H9 (cell line): ENCODE data around the gene AP2S1. TPM values are rescaled to one million over a fixed set of nuclear protein-coding genes. Genes with fewer than 3 reads are reported as not detected.

Experiments used
- DNase-seq: peaks from one replicate; pipeline ENCODE4 v3.0.0-alpha.2; 2017
- H2AFZ ChIP-seq: one replicate; pipeline ENCODE4 v1.6.1; 2013; ENCODE audit warnings: mild to moderate bottlenecking, low read length, control low read depth, moderate library complexity
- H2AK5ac ChIP-seq: 2 replicates; pipeline ENCODE4 v1.6.1; 2013; ENCODE audit warnings: low read length, control low read depth, mixed read lengths; ENCODE audit not compliant: insufficient read length
- H2BK120ac ChIP-seq: one replicate; pipeline ENCODE4 v1.6.1; 2013; ENCODE audit warnings: low read depth, mild to moderate bottlenecking, low read length, control low read depth, inconsistent platforms; ENCODE audit not compliant: poor library complexity, severe bottlenecking
- H2BK12ac ChIP-seq: 2 replicates; pipeline ENCODE4 v1.6.1; 2013; ENCODE audit warnings: low read length, control low read depth, mixed read lengths, low read depth; ENCODE audit not compliant: insufficient read length
- H2BK15ac ChIP-seq: 2 replicates; pipeline ENCODE4 v1.6.1; 2013; ENCODE audit warnings: low read depth, low read length, control low read depth
- H2BK20ac ChIP-seq: one replicate; pipeline ENCODE4 v1.6.1; 2013; ENCODE audit warnings: low read depth, mild to moderate bottlenecking, low read length, control low read depth, inconsistent platforms; ENCODE audit not compliant: poor library complexity, severe bottlenecking
- H2BK5ac ChIP-seq: 2 replicates; pipeline ENCODE4 v1.6.1; 2013; ENCODE audit warnings: low read length, control low read depth, mixed read lengths; ENCODE audit not compliant: insufficient read length
- H3K14ac ChIP-seq: 2 replicates; pipeline ENCODE4 v1.6.1; 2013; ENCODE audit warnings: low read length, control low read depth; ENCODE audit not compliant: insufficient read depth
- H3K18ac ChIP-seq: 2 replicates; pipeline ENCODE4 v1.6.1; 2013; ENCODE audit warnings: low read depth, mild to moderate bottlenecking, mixed read lengths, low read length, control low read depth; ENCODE audit not compliant: insufficient read length
- H3K23ac ChIP-seq: 2 replicates; pipeline ENCODE4 v1.6.1; 2013; ENCODE audit warnings: low read length, control low read depth, mixed read lengths, low read depth; ENCODE audit not compliant: insufficient read length
- H3K23me2 ChIP-seq: 2 replicates; pipeline ENCODE4 v1.6.1; 2013; ENCODE audit warnings: low read depth, mild to moderate bottlenecking, mixed read lengths, low read length, control low read depth; ENCODE audit not compliant: insufficient read length, poor library complexity, severe bottlenecking
- H3K27ac ChIP-seq: 2 replicates; pipeline ENCODE4 v1.5.1; 2013; ENCODE audit warnings: low read length, control low read depth, mixed read lengths, low read depth; ENCODE audit not compliant: insufficient read length
- H3K27me3 ChIP-seq: 2 replicates; pipeline ENCODE4 v1.6.1; 2013; ENCODE audit warnings: low read length, control low read depth, inconsistent platforms; ENCODE audit not compliant: insufficient read depth
- H3K4ac ChIP-seq: 2 replicates; pipeline ENCODE4 v1.6.1; 2013; ENCODE audit warnings: low read depth, mild to moderate bottlenecking, control low read depth, inconsistent platforms, low read length, moderate library complexity
- H3K4me1 ChIP-seq: 2 replicates; pipeline ENCODE4 v1.6.1; 2013; ENCODE audit warnings: low read length, control low read depth, inconsistent platforms; ENCODE audit not compliant: insufficient read depth
- H3K4me2 ChIP-seq: 2 replicates; pipeline ENCODE4 v1.6.1; 2013; ENCODE audit warnings: low read length, control low read depth, mixed read lengths; ENCODE audit not compliant: insufficient read length, insufficient read depth
- H3K56ac ChIP-seq: 2 replicates; pipeline ENCODE4 v1.6.1; 2013; ENCODE audit warnings: low read depth, mild to moderate bottlenecking, mixed read lengths, low read length, control low read depth; ENCODE audit not compliant: insufficient read length
- H3K79me1 ChIP-seq: 2 replicates; pipeline ENCODE4 v1.6.1; 2013; ENCODE audit warnings: low read depth, mild to moderate bottlenecking, moderate library complexity, low read length, control low read depth, inconsistent platforms; ENCODE audit not compliant: insufficient read depth, poor library complexity, severe bottlenecking
- H3K79me2 ChIP-seq: 2 replicates; pipeline ENCODE4 v1.6.1; 2013; ENCODE audit warnings: low read length, control low read depth, inconsistent platforms; ENCODE audit not compliant: insufficient read depth
- H3K9ac ChIP-seq: 2 replicates; pipeline ENCODE4 v1.6.1; 2013; ENCODE audit warnings: low read length, control low read depth, mixed read lengths; ENCODE audit not compliant: insufficient read length; ENCODE audit errors: extremely low read depth
- H3K9me3 ChIP-seq: one replicate; pipeline ENCODE4 v1.6.1; 2013; ENCODE audit warnings: low read depth, low read length, inconsistent platforms; ENCODE audit not compliant: control insufficient read depth
- H3T11ph ChIP-seq: one replicate; pipeline ENCODE4 v1.6.1; 2013; ENCODE audit warnings: mild to moderate bottlenecking, low read length, control low read depth, inconsistent platforms
- H4K20me1 ChIP-seq: one replicate; pipeline ENCODE4 v1.6.1; 2013; ENCODE audit not compliant: control insufficient read depth, insufficient read length, insufficient read depth
- H4K5ac ChIP-seq: 2 replicates; pipeline ENCODE4 v1.6.1; 2013; ENCODE audit warnings: low read depth, mild to moderate bottlenecking, mixed read lengths, low read length, control low read depth; ENCODE audit not compliant: insufficient read length
- H4K8ac ChIP-seq: replicated peaks from 2 replicates; pipeline ENCODE4 v1.6.1; 2013; ENCODE audit warnings: low read length, control low read depth, mixed read lengths, low read depth; ENCODE audit not compliant: insufficient read length
- H4K91ac ChIP-seq: 2 replicates; pipeline ENCODE4 v1.6.1; 2013; ENCODE audit warnings: low read depth, mild to moderate bottlenecking, moderate library complexity, mixed read lengths, low read length, control low read depth; ENCODE audit not compliant: insufficient read length
- H3K27ac Mint-ChIP-seq, 3 experiments: 2 replicates in 2 of 3; 3 replicates in 1 of 3; pipeline ENCODE4 v1.8.0; 2020 to 2021; ENCODE audit warnings: mixed read lengths in 3 of 3, mild to moderate bottlenecking in 1 of 3, moderate library complexity in 1 of 3
- H3K27me3 Mint-ChIP-seq: 2 replicates; pipeline ENCODE4 v1.8.0; 2021; ENCODE audit warnings: low read depth, mild to moderate bottlenecking, moderate library complexity, mixed read lengths
- H3K36me3 Mint-ChIP-seq, 3 experiments: 2 replicates in 2 of 3; 3 replicates in 1 of 3; pipeline ENCODE4 v1.8.0; 2020 to 2021; ENCODE audit warnings: low read depth in 3 of 3, mixed read lengths in 3 of 3; ENCODE audit not compliant: insufficient read depth in 1 of 3
- H3K4me1 Mint-ChIP-seq, 2 experiments: 2 replicates each; pipeline ENCODE4 v1.8.0; 2020; ENCODE audit warnings: mixed read lengths in 2 of 2
- H3K4me3 Mint-ChIP-seq, 2 experiments: 2 replicates in 1 of 2; 3 replicates in 1 of 2; pipeline ENCODE4 v1.8.0; 2020 to 2021; ENCODE audit warnings: mild to moderate bottlenecking in 2 of 2, mixed read lengths in 2 of 2, moderate library complexity in 1 of 2
- H3K9me3 Mint-ChIP-seq, 2 experiments: 2 replicates in 1 of 2; 3 replicates in 1 of 2; pipeline ENCODE4 v1.8.0; 2020; ENCODE audit warnings: mild to moderate bottlenecking in 2 of 2, mixed read lengths in 2 of 2, moderate library complexity in 1 of 2
- CTCF ChIP-seq: fragments of 200-600 bp; sonication (generic); conservative IDR thresholded peaks from 3 replicates; pipeline ENCODE4 v1.8.0; 2021; ENCODE audit warnings: antibody characterized with exemption, mild to moderate bottlenecking
- WGBS: extraction: QIAGEN DNeasy Blood & Tissue Kit; methylation state at CpG from one replicate; pipeline ENCODE4 v1.1.7; 2013; ENCODE audit warnings: missing lambda C conversion rate, low lambda C conversion rate, mixed read lengths; ENCODE audit not compliant: insufficient read length; ENCODE audit errors: extremely low coverage; 5-methylcytosine and 5-hydroxymethylcytosine counted together
- long read RNA-seq: library from polyadenylated mRNA; unstranded; transcript quantifications from one replicate; pipeline ENCODE4 v2.0.0, GENCODE V29; 2020
- total RNA-seq: library from RNA; stranded (reverse); gene quantifications from 2 replicates; pipeline ENCODE4 v1.2.1, GENCODE V29; 2021

The AP2S1 gene
- 193 and 200 TPM in 2 replicates for total RNA-seq
- long read RNA-seq, transcript AP2S1-209 (5 exons, 898 nt) = minor isoform, 17 of 161 reads
- long read RNA-seq, transcript AP2S1-203 (4 exons, 636 nt) = minor isoform, 5 of 161 reads
- long read RNA-seq, transcript AP2S1-201 (5 exons, 935 nt) = major isoform, 129 of 161 reads
- long read RNA-seq, partial matches to known transcripts = 0 of 161 reads
- long read RNA-seq, other reads (novel, unspliced or antisense) = 5 of 161 reads

GRCh38 chr19:46850228-46851203, at the start of gene AP2S1:
Gene AP2S1, minus strand, starts transcription at chr19:46850846. Its CDS starts 80 bp downstream, at chr19:46850766.
- Histone ChIP-seq H2BK12ac (no peak within 1 kb of the TSS), H4K8ac (no peak within 1 kb of the TSS), H3K23me2 (peaks cover 4% of the 10 kb centered on the region), H3K18ac (peak within 1 kb of the TSS; percentile 85), H3K56ac (no peak within 1 kb of the TSS), H2BK15ac (no peak within 1 kb of the TSS), H3K27me3 (peaks cover 2% of the 10 kb centered on the region; the same call in 1 of the 2 replicates), H3K79me2 (no peaks in the 10 kb centered on the region; the same call in 1 of the 2 replicates), H4K91ac (no peak within 1 kb of the TSS), H3K4me2 (peak within 1 kb of the TSS; percentile 78), H3T11ph (no peak within 1 kb of the TSS), H3K4me1 (no peaks in the 10 kb centered on the region), H2AFZ (peak within 1 kb of the TSS; percentile 9), H3K14ac (peak within 1 kb of the TSS; percentile 91; the same call in 1 of the 2 replicates), H4K20me1 (no peaks in the 10 kb centered on the region), H2BK5ac (no peak within 1 kb of the TSS), H3K4ac (no peak within 1 kb of the TSS), H2BK120ac (no peak within 1 kb of the TSS), H3K9ac (peak within 1 kb of the TSS; percentile 96), H4K5ac (peak within 1 kb of the TSS; percentile 13), H2BK20ac (no peak within 1 kb of the TSS), H3K79me1 (no peaks in the 10 kb centered on the region), H3K9me3 (no peaks in the 10 kb centered on the region), H3K27ac (peak within 1 kb of the TSS; percentile 57), H2AK5ac (no peak within 1 kb of the TSS), H3K23ac (no peak within 1 kb of the TSS)
- peak within 1 kb of the TSS; percentile 92 to 99 for H3K4me3 Mint-ChIP-seq
- peak; percentile 99 for DNase-seq
- H3K27me3 Mint-ChIP-seq = peaks cover 13% of the 10 kb centered on the region
- WGBS = no CpG with 5 or more reads among the region's 53 CpGs
- H3K9me3 Mint-ChIP-seq = no peaks in the 10 kb centered on the region
- H3K36me3 Mint-ChIP-seq = peaks cover 7 to 14% (median 13%) of the 10 kb centered on the region in 3 experiments; a peak in 6 of 7 replicates
- TF ChIP-seq CTCF = no peak
- peaks cover 11 to 14% of the 10 kb centered on the region in 2 experiments for H3K4me1 Mint-ChIP-seq
- H3K27ac Mint-ChIP-seq = peak within 1 kb of the TSS; percentile 99
